K562 (cell line): ENCODE measurements around the gene PPFIA3. TPM values are rescaled to one million over a fixed set of nuclear protein-coding genes. Genes with fewer than 3 reads are reported as not detected.
A peak's percentile ranks its signal among the peaks of the same experiment; 100 is the strongest.

Experiments used
- BCL6 ChIP-seq: fragments of 250-450 bp; sonication (Bioruptor Pico); IDR thresholded peaks from 2 replicates; pipeline ENCODE4 v1.4.0; 2020
- CEBPG ChIP-seq, 3 experiments: fragments of 200-800 bp in 1 of 3; sonication (Bioruptor generic) in 1 of 3; sonication (generic) in 1 of 3; formaldehyde crosslinking in 1 of 3; IDR thresholded peaks in 2 of 3; conservative IDR thresholded peaks in 1 of 3; 2 replicates each; pipeline versions ENCODE4 v1.6.1 to v1.8.0; 2016 to 2022; ENCODE audit warnings: missing compliant biosample characterization in 2 of 3, missing genetic modification characterization in 2 of 3, mild to moderate bottlenecking in 1 of 3, missing genetic modification reagents in 1 of 3
- ESRRB ChIP-seq: fragments of 250-450 bp; sonication (Bioruptor Pico); IDR thresholded peaks from 2 replicates; pipeline ENCODE4 v1.5.0; 2020; ENCODE audit warnings: mild to moderate bottlenecking, moderate library complexity, borderline replicate concordance
- FOXA1 ChIP-seq: fragments of 450-650 bp; IDR thresholded peaks from 2 replicates; pipeline ENCODE4 v1.6.1; 2016; ENCODE audit warnings: mild to moderate bottlenecking, borderline replicate concordance
- PML ChIP-seq: IDR thresholded peaks from 2 replicates; pipeline ENCODE4 v1.6.1; 2012; ENCODE audit warnings: low read length, inconsistent platforms
- RBM34 ChIP-seq: fragments of 200-400 bp; formaldehyde crosslinking; IDR thresholded peaks from 2 replicates; pipeline ENCODE4 v1.6.1; 2018; ENCODE audit warnings: low read length, borderline replicate concordance; ENCODE audit not compliant: insufficient read depth
- polyA plus RNA-seq, 8 experiments: library from polyadenylated mRNA; depleted of rRNA in 4 of 8; stranded (reverse) in 5 of 8; unstranded in 3 of 8; fragments of >200 nt; fragmentation: Nextera tagmentation in 2 of 8; fragmentation: Illumina TruSeq in 1 of 8; extraction: Ambion mirVana in 2 of 8; extraction: Trizol in 1 of 8; gene quantifications; 2 replicates each; pipeline versions ENCODE4 v1.2.1 to v1.2.3, GENCODE V29; 2011 to 2014; ENCODE audit warnings: inconsistent platforms in 1 of 8, missing spikeins in 1 of 8
- total RNA-seq, 7 experiments: library from RNA; depleted of rRNA in 6 of 7; stranded (reverse); fragments of >200 nt in 6 of 7; fragmentation: Illumina TruSeq in 2 of 7; extraction: Trizol in 2 of 7; gene quantifications; 2 replicates each; pipeline versions ENCODE4 v1.2.1 to v1.2.3, GENCODE V29; 2011 to 2021; ENCODE audit warnings: low replicate concordance in 1 of 7
- TF ChIP-seq, protein P1 (sequence below), 3 experiments: IDR thresholded peaks in 2 of 3; conservative IDR thresholded peaks in 1 of 3; 2 replicates each; pipeline ENCODE4 v1.5.1; 2011 to 2012; ENCODE audit warnings: low read length in 3 of 3, mild to moderate bottlenecking in 3 of 3, control low read depth in 2 of 3, improper control_type of control experiment in 1 of 3, inconsistent platforms in 1 of 3, low read depth in 1 of 3, mixed read lengths in 1 of 3, moderate library complexity in 1 of 3; ENCODE audit not compliant: insufficient read depth in 2 of 3
- TF ChIP-seq, protein P2 (sequence below): fragments of 450-650 bp; IDR thresholded peaks from 2 replicates; pipeline ENCODE4 v1.6.1; 2016; ENCODE audit warnings: borderline replicate concordance
- TF ChIP-seq, protein P3 (sequence below), 2 experiments: fragments of 450-650 bp; IDR thresholded peaks; 2 replicates each; pipeline ENCODE4 v1.6.1; 2018; ENCODE audit warnings: mild to moderate bottlenecking in 2 of 2, low read depth in 1 of 2; ENCODE audit not compliant: partially characterized antibody in 2 of 2

The PPFIA3 gene
- total and polyA plus RNA-seq, 9 of the 15 experiments (the other 6 are each of a cell fraction or from before 2014, with no cell fraction given) = 0.10 to 53.0 (median 17.6) TPM

DNA sequence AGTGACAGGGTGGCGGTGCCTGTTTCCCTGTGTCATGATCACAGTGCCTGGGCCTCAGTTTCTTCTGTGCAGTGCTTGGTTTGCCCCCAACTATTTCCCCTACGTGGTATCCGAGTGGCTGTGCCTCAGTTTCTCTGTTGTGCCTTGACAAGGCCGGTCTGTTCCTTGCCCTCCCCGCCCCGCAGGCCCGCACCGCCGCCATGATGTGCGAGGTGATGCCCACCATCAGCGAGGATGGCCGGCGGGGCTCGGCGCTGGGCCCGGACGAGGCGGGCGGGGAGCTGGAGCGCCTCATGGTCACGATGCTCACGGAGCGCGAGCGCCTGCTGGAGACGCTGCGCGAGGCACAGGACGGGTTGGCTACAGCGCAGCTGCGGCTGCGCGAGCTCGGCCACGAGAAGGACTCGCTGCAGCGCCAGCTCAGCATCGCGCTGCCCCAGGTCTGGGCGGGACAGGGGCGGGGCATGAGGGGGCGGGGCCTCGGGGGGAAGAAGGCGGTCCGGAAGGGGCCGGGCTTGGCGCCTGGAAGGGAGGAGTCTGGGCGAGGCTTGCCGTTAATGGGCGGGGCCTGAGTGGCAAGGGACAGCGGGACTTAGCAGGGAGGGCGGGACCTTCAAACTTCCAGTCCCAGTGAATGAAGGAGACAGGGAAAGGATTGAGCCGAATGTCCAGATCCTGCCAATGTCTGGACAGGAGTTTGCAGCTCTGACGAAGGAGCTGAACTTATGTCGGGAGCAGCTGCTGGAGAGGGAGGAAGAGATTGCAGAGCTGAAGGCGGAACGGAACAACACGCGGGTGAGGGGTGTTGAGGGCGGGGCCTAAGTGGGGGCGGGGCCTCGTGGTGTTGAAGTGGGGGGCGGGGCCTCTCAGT is 8.6 kb downstream of the PPFIA3 start (continued):
- TF ChIP-seq RBM34 (no peak), CEBPG (CRISPR knock-in tag; IDR thresholded peaks at IDR 0.05) (no peak), CEBPG (tag; conservative IDR thresholded peaks at IDR 0.05 in 1 of 2, IDR thresholded peaks at IDR 0.05 in 1 of 2) (no peak), ESRRB (CRISPR knock-in tag) (no peak), FOXA1 (no peak), BCL6 (CRISPR knock-in tag) (no peak), PML (no peak)
- TF ChIP-seq, protein P1, sequence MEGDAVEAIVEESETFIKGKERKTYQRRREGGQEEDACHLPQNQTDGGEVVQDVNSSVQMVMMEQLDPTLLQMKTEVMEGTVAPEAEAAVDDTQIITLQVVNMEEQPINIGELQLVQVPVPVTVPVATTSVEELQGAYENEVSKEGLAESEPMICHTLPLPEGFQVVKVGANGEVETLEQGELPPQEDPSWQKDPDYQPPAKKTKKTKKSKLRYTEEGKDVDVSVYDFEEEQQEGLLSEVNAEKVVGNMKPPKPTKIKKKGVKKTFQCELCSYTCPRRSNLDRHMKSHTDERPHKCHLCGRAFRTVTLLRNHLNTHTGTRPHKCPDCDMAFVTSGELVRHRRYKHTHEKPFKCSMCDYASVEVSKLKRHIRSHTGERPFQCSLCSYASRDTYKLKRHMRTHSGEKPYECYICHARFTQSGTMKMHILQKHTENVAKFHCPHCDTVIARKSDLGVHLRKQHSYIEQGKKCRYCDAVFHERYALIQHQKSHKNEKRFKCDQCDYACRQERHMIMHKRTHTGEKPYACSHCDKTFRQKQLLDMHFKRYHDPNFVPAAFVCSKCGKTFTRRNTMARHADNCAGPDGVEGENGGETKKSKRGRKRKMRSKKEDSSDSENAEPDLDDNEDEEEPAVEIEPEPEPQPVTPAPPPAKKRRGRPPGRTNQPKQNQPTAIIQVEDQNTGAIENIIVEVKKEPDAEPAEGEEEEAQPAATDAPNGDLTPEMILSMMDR (IDR thresholded peaks at IDR 0.05 in 2 of 3, conservative IDR thresholded peaks at IDR 0.05 in 1 of 3; ENCODE audit: insufficient read depth in 2 of 3, low read depth in 1 of 3, low read length in 3 of 3) = peak; percentile 18 to 58 (median 50); a peak in 4 of 6 replicates
- TF ChIP-seq, protein P2, sequence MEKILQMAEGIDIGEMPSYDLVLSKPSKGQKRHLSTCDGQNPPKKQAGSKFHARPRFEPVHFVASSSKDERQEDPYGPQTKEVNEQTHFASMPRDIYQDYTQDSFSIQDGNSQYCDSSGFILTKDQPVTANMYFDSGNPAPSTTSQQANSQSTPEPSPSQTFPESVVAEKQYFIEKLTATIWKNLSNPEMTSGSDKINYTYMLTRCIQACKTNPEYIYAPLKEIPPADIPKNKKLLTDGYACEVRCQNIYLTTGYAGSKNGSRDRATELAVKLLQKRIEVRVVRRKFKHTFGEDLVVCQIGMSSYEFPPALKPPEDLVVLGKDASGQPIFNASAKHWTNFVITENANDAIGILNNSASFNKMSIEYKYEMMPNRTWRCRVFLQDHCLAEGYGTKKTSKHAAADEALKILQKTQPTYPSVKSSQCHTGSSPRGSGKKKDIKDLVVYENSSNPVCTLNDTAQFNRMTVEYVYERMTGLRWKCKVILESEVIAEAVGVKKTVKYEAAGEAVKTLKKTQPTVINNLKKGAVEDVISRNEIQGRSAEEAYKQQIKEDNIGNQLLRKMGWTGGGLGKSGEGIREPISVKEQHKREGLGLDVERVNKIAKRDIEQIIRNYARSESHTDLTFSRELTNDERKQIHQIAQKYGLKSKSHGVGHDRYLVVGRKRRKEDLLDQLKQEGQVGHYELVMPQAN = peak; percentile 97
- TF ChIP-seq, protein P3, sequence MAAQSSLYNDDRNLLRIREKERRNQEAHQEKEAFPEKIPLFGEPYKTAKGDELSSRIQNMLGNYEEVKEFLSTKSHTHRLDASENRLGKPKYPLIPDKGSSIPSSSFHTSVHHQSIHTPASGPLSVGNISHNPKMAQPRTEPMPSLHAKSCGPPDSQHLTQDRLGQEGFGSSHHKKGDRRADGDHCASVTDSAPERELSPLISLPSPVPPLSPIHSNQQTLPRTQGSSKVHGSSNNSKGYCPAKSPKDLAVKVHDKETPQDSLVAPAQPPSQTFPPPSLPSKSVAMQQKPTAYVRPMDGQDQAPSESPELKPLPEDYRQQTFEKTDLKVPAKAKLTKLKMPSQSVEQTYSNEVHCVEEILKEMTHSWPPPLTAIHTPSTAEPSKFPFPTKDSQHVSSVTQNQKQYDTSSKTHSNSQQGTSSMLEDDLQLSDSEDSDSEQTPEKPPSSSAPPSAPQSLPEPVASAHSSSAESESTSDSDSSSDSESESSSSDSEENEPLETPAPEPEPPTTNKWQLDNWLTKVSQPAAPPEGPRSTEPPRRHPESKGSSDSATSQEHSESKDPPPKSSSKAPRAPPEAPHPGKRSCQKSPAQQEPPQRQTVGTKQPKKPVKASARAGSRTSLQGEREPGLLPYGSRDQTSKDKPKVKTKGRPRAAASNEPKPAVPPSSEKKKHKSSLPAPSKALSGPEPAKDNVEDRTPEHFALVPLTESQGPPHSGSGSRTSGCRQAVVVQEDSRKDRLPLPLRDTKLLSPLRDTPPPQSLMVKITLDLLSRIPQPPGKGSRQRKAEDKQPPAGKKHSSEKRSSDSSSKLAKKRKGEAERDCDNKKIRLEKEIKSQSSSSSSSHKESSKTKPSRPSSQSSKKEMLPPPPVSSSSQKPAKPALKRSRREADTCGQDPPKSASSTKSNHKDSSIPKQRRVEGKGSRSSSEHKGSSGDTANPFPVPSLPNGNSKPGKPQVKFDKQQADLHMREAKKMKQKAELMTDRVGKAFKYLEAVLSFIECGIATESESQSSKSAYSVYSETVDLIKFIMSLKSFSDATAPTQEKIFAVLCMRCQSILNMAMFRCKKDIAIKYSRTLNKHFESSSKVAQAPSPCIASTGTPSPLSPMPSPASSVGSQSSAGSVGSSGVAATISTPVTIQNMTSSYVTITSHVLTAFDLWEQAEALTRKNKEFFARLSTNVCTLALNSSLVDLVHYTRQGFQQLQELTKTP (IDR thresholded peaks at IDR 0.05; ENCODE audit: low read depth in 1 of 2, partially characterized antibody in 2 of 2) = no peak
